Right lobe of liver (tissue), 6 donors: ENCODE results near the gene DENND1B. TPM values are rescaled to one million over a fixed set of nuclear protein-coding genes. Genes with fewer than 3 reads are reported as not detected.

ENCODE experiments used
- ATAC-seq, 4 donors: fragments of 200-7000 bp; cut with Tn5 transposase; one replicate each; pipeline ENCODE4 v1.9.1; 2020; ENCODE audit warnings: mild to moderate bottlenecking in 4 of 4, moderate library complexity in 4 of 4
- DNase-seq, 3 donors: peaks; one replicate each; pipeline ENCODE4 v3.0.0-alpha.2; 2020
- H3K27ac ChIP-seq, 3 donors: fragments of 200-600 bp; one replicate each; pipeline ENCODE4 v1.8.0; 2022
- H3K27me3 ChIP-seq, 2 donors: fragments of 200-600 bp; one replicate each; pipeline ENCODE4 v1.8.0; 2022
- H3K36me3 ChIP-seq, 4 donors: fragments of 200-600 bp; sonication (generic) in 1 of 4; one replicate each; pipeline versions ENCODE4 v1.5.1 to v1.8.0; 2017 to 2022; ENCODE audit warnings: control low read depth in 1 of 4
- H3K4me1 ChIP-seq, 4 donors: fragments of 200-600 bp; sonication (generic) in 1 of 4; one replicate each; pipeline versions ENCODE4 v1.5.1 to v1.8.0; 2017 to 2022; ENCODE audit warnings: control low read depth in 1 of 4
- H3K4me3 ChIP-seq, 3 donors: fragments of 200-600 bp; one replicate each; pipeline ENCODE4 v1.8.0; 2022
- H3K9me3 ChIP-seq, 4 donors: fragments of 200-600 bp; sonication (generic) in 1 of 4; one replicate each; pipeline versions ENCODE4 v1.5.1 to v1.8.0; 2017 to 2022; ENCODE audit warnings: control low read depth in 1 of 4
- POLR2A ChIP-seq: fragments of 450-650 bp; IDR thresholded peaks from one replicate; pipeline ENCODE4 v1.6.1; 2017; ENCODE audit warnings: antibody characterized with exemption, mild to moderate bottlenecking
- WGBS: methylation state at CpG from one replicate; pipeline ENCODE4 v1.1.6; 2018; ENCODE audit warnings: low coverage, low lambda C conversion rate; ENCODE audit not compliant: insufficient coverage; ENCODE audit errors: missing lambda C conversion rate; 5-methylcytosine and 5-hydroxymethylcytosine counted together
- intact Hi-C, 2 donors: fragments of 100-400 bp; cut with DNase I; formaldehyde crosslinking; loops; one replicate each; pipeline versions ENCODE4 v1.11.2 to v1.14.1; 2022
- total RNA-seq, 6 experiments: library from RNA; depleted of rRNA in 2 of 6; stranded (reverse); fragments of >200 nt in 2 of 6; fragmentation: NEBNext Ultra II Directional in 3 of 6; extraction: Animal tissue kit (Norgen Biotek cat#: 25700) in 3 of 6; gene quantifications; one replicate each; pipeline versions ENCODE4 v1.1.0 to v1.2.4, GENCODE V29; 2016 to 2023
- TF ChIP-seq, protein P1 (sequence below), 4 donors: fragments of 200-600 bp in 3 of 4; fragments of 450-650 bp in 1 of 4; IDR thresholded peaks; one replicate each; pipeline versions ENCODE4 v1.5.1 to v1.8.0; 2016 to 2022; ENCODE audit warnings: antibody characterized with exemption in 4 of 4, mild to moderate bottlenecking in 2 of 4
- donor health status: DM: no; HTN: yes; CAD: no.
- donor health status: DM: no; HTN: no; CAD: no.
- donor health status: DM: no; HTN: no; CAD: no.
- donor health status: DM: no; HTN: yes; CAD: no.
- donor health status: DM: no; HTN: yes; CAD: no.

The DENND1B gene
- total RNA-seq, 6 experiments from 2014 or later = 6.4 to 8.9 (median 7.3) TPM

DNA sequence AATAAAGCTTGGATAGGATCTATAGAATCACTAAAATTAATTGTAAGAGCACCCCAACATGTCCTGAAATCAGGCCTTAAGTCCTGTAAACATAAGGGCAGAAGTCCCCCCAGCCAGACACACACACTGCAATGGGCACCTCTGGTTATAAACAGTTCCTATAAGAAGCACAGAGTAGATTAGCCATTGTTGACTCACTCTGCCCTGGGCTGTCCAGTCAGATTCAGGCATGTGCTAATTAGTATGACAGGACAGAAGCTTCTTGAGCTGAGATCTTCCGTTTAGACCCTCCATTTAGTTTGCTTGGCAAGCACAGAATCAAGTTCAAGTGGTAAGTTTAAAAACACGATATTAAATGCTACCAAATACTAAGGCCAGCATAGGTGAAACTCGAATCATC lies 11.8 kb upstream of the DENND1B start:
- TF ChIP-seq, protein P1, sequence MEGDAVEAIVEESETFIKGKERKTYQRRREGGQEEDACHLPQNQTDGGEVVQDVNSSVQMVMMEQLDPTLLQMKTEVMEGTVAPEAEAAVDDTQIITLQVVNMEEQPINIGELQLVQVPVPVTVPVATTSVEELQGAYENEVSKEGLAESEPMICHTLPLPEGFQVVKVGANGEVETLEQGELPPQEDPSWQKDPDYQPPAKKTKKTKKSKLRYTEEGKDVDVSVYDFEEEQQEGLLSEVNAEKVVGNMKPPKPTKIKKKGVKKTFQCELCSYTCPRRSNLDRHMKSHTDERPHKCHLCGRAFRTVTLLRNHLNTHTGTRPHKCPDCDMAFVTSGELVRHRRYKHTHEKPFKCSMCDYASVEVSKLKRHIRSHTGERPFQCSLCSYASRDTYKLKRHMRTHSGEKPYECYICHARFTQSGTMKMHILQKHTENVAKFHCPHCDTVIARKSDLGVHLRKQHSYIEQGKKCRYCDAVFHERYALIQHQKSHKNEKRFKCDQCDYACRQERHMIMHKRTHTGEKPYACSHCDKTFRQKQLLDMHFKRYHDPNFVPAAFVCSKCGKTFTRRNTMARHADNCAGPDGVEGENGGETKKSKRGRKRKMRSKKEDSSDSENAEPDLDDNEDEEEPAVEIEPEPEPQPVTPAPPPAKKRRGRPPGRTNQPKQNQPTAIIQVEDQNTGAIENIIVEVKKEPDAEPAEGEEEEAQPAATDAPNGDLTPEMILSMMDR (IDR thresholded peaks at IDR 0.05) = no peak
- TF ChIP-seq POLR2A = no peak
- intact Hi-C loops = no loop called here
- Histone ChIP-seq H3K36me3 (no peaks in the 10 kb centered on the region), H3K4me1 (no peaks in the 10 kb centered on the region), H3K4me3 (no peak overlapping the region), H3K27me3 (no peaks in the 10 kb centered on the region), H3K27ac (no peak overlapping the region), H3K9me3 (no peaks in the 10 kb centered on the region)
- WGBS = 77% methylated on average over 3 of the region's 3 CpGs
- DNase-seq = no peak
- ATAC-seq = no peak

DNA sequence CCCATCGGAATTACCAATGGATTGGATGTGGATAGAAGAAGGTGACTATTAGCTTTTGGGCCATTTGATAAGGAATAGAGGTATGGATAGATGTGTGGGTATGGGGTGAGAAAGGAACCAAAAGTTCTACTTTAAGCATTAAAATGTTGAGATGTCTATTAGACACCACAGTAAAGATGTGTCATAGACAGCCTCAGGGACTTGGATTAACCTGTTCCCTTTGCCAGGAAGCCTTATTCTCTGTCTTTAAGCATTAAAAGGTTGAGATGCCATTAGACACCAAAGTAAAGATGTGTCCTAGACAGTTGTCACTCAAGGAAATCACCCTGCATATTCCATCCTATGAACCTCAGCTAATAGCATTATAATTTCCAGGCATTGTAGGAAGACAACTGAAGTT lies 11.0 kb upstream of the DENND1B start:
- intact Hi-C loops = no loop called here
- WGBS = 89% methylated on average over 1 of the region's 1 CpG
- DNase-seq (no peak), ATAC-seq (no peak)
- no peak overlapping the region for H3K27ac ChIP-seq
- H3K9me3 ChIP-seq = no peaks in the 10 kb centered on the region
- H3K4me1 ChIP-seq = no peaks in the 10 kb centered on the region
- TF ChIP-seq, protein P1 (IDR thresholded peaks at IDR 0.05) = no peak
- TF ChIP-seq POLR2A = no peak
- H3K27me3 ChIP-seq = no peaks in the 10 kb centered on the region
- no peak overlapping the region for H3K4me3 ChIP-seq
- no peaks in the 10 kb centered on the region for H3K36me3 ChIP-seq

DNA sequence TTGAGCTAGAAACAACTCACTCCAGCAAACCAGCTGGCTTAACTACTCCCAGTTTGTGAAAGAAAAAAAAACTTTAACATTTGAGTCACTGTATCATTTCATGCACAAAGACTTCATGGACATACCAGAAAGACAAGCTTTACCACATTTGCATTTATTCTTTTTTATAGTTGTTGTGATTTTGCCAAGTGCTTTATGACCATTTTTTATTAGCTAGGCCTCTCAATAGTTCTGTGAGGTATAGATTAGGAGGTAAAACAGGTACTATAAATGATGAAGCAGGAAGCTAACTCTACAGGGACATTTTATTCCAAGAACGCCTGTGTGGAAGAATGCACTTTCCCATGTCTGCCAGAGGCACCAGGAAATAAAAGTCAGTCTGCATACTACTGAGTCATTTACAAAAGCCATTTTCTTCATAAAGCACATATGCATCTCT lies 8.2 kb upstream of the DENND1B start:
- intact Hi-C loops = no loop called here
- TF ChIP-seq, protein P1 (IDR thresholded peaks at IDR 0.05) = no peak
- TF ChIP-seq POLR2A = no peak
- DNase-seq (no peak), ATAC-seq (no peak)
- WGBS = 65% methylated on average over 1 of the region's 1 CpG
- H3K27ac ChIP-seq = no peak overlapping the region
- no peaks in the 10 kb centered on the region for H3K9me3 ChIP-seq
- no peaks in the 10 kb centered on the region for H3K27me3 ChIP-seq
- H3K4me3 ChIP-seq = no peak overlapping the region
- H3K4me1 ChIP-seq = no peaks in the 10 kb centered on the region
- H3K36me3 ChIP-seq = no peaks in the 10 kb centered on the region

DNA sequence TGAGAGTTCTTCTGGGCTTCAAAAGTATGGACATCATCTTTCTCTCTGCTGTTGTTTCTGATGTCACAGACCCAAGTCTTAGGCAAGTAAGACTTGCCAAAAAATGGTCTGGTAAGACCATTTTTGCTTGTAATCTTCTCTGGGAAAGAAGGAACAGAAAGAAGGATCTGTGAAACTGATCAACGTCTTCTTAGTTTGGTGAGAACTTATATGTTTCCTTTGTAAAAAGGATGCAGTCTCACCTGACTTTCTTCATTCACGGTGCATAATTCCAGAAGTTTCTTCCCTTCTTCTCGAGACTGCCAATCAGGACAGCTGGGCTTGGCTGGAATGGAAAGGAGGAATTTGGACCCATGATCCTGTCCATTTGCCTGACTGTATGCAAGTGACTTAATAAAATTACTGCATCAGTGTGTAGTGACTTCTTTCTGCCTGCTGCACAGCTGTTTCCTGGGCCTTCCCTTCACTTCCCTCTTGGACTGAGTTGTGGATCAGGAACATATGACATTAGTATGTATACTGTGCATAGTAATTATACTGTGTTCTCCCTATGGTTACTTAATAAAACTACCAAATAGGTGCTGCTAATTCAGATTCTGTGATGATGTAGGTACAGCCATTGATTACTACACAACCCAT lies 7.6 kb upstream of the DENND1B start:
- intact Hi-C loops = no loop called here
- Histone ChIP-seq H3K27ac (no peak overlapping the region), H3K36me3 (no peaks in the 10 kb centered on the region), H3K4me3 (no peak overlapping the region), H3K4me1 (no peaks in the 10 kb centered on the region), H3K9me3 (no peaks in the 10 kb centered on the region), H3K27me3 (no peaks in the 10 kb centered on the region)
- 60% methylated on average over 3 of the region's 3 CpGs for WGBS
- ATAC-seq (no peak), DNase-seq (no peak)
- TF ChIP-seq, protein P1 (IDR thresholded peaks at IDR 0.05) = no peak
- TF ChIP-seq POLR2A = no peak
